Fibroblast of villous mesenchyme (primary cell): ENCODE measurements around the gene CPNE4. TPM values are rescaled to one million over a fixed set of nuclear protein-coding genes. Genes with fewer than 3 reads are reported as not detected.

Source experiments
- DNase-seq: peaks from one replicate; pipeline ENCODE4 v3.0.0-alpha.2; 2010; ENCODE audit warnings: low read depth
- H3K4me3 ChIP-seq: 2 replicates; pipeline ENCODE4 v1.5.1; 2011; ENCODE audit warnings: low read depth, mild to moderate bottlenecking, low read length
- CTCF ChIP-seq: IDR thresholded peaks from 2 replicates; pipeline ENCODE4 v1.5.1; 2012; ENCODE audit warnings: low read depth, mild to moderate bottlenecking, low read length; ENCODE audit not compliant: insufficient read depth
- total RNA-seq: library from RNA; depleted of rRNA; stranded (reverse); fragments of >200 nt; gene quantifications from 2 replicates; pipeline ENCODE4 v1.2.3, GENCODE V29; 2012

CPNE4 gene
- total RNA-seq, 1 donor, result not detected

GRCh38 chr3:131821191-131821762, 213.5 kb downstream of the CPNE4 start:
- TF ChIP-seq CTCF, result no peak
- no peak for DNase-seq
- no peak overlapping the region for H3K4me3 ChIP-seq

GRCh38 chr3:131819381-131820055, 215.3 kb downstream of the CPNE4 start:
- TF ChIP-seq CTCF, result no peak
- DNase-seq, result no peak
- H3K4me3 ChIP-seq, result no peak overlapping the region

- DNase-seq, result no peak
- TF ChIP-seq CTCF, result no peak
- no peak overlapping the region for H3K4me3 ChIP-seq
Measured at GRCh38 chr3:131812433-131812832, 222.4 kb downstream of the CPNE4 start.

- no peak for TF ChIP-seq CTCF
- no peak overlapping the region for H3K4me3 ChIP-seq
- DNase-seq, result no peak
Measured at GRCh38 chr3:131811481-131811880, 223.3 kb downstream of the CPNE4 start.

GRCh38 chr3:131807822-131808221, 227.0 kb downstream of the CPNE4 start:
- no peak for TF ChIP-seq CTCF
- no peak for DNase-seq
- H3K4me3 ChIP-seq, result no peak overlapping the region

- no peak for DNase-seq
- TF ChIP-seq CTCF, result no peak
Measured at GRCh38 chr3:131806736-131807135, 228.1 kb downstream of the CPNE4 start.

More at GRCh38 chr3:131806736-131807135, 228.1 kb downstream of the CPNE4 start:
- no peak overlapping the region for H3K4me3 ChIP-seq
